SK-N-SH treated with all-trans-retinoic acid at 6 μM for 48 hours (cell line): ENCODE measurements around the gene BCL10.

Experiments
- ARNTL ChIP-seq: fragments of 450-650 bp; formaldehyde crosslinking; IDR thresholded peaks from 2 replicates; pipeline ENCODE4 v1.5.0; 2020; ENCODE audit warnings: low read depth, mild to moderate bottlenecking, moderate library complexity, borderline replicate concordance
- CSDC2 ChIP-seq: fragments of 250-450 bp; sonication (Bioruptor Pico); IDR thresholded peaks from 2 replicates; pipeline ENCODE4 v1.5.0; 2020; ENCODE audit warnings: mild to moderate bottlenecking, moderate library complexity
- OSR1 ChIP-seq: fragments of 250-450 bp; sonication (Bioruptor Pico); IDR thresholded peaks from 2 replicates; pipeline ENCODE4 v1.8.0; 2022; ENCODE audit warnings: moderate library complexity, mild to moderate bottlenecking, inconsistent platforms
- RARB ChIP-seq: fragments of 250-450 bp; sonication (Bioruptor Pico); IDR thresholded peaks from 2 replicates; pipeline ENCODE4 v1.8.0; 2021; ENCODE audit warnings: mild to moderate bottlenecking, moderate library complexity
- ZFP3 ChIP-seq: fragments of 250-450 bp; sonication (Bioruptor Pico); IDR thresholded peaks from 2 replicates; pipeline ENCODE4 v1.5.0; 2020; ENCODE audit warnings: mild to moderate bottlenecking, moderate library complexity
- ZNF70 ChIP-seq: fragments of 450-650 bp; formaldehyde crosslinking; IDR thresholded peaks from 2 replicates; pipeline ENCODE4 v1.5.0; 2020; ENCODE audit warnings: mild to moderate bottlenecking, moderate library complexity
- TF ChIP-seq, protein P1 (sequence below): fragments of 250-450 bp; sonication (Bioruptor Pico); IDR thresholded peaks from 2 replicates; pipeline ENCODE4 v1.5.0; 2020; ENCODE audit warnings: mild to moderate bottlenecking, moderate library complexity
- TF ChIP-seq, protein P2 (sequence below): fragments of 250-450 bp; sonication (Bioruptor Pico); IDR thresholded peaks from 2 replicates; pipeline ENCODE4 v1.8.0; 2020; ENCODE audit warnings: mild to moderate bottlenecking, moderate library complexity, borderline replicate concordance

- TF ChIP-seq ZFP3 = no peak
- no peak for TF ChIP-seq ARNTL (CRISPR knock-in tag)
- no peak for TF ChIP-seq CSDC2 (CRISPR knock-in tag)
- TF ChIP-seq, protein P1, sequence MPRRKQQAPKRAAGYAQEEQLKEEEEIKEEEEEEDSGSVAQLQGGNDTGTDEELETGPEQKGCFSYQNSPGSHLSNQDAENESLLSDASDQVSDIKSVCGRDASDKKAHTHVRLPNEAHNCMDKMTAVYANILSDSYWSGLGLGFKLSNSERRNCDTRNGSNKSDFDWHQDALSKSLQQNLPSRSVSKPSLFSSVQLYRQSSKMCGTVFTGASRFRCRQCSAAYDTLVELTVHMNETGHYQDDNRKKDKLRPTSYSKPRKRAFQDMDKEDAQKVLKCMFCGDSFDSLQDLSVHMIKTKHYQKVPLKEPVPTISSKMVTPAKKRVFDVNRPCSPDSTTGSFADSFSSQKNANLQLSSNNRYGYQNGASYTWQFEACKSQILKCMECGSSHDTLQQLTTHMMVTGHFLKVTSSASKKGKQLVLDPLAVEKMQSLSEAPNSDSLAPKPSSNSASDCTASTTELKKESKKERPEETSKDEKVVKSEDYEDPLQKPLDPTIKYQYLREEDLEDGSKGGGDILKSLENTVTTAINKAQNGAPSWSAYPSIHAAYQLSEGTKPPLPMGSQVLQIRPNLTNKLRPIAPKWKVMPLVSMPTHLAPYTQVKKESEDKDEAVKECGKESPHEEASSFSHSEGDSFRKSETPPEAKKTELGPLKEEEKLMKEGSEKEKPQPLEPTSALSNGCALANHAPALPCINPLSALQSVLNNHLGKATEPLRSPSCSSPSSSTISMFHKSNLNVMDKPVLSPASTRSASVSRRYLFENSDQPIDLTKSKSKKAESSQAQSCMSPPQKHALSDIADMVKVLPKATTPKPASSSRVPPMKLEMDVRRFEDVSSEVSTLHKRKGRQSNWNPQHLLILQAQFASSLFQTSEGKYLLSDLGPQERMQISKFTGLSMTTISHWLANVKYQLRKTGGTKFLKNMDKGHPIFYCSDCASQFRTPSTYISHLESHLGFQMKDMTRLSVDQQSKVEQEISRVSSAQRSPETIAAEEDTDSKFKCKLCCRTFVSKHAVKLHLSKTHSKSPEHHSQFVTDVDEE (CRISPR knock-in tag) = no peak
- no peak for TF ChIP-seq OSR1 (CRISPR knock-in tag)
- no peak for TF ChIP-seq RARB (CRISPR knock-in tag)
- no peak for TF ChIP-seq ZNF70 (CRISPR knock-in tag)
- TF ChIP-seq, protein P2, sequence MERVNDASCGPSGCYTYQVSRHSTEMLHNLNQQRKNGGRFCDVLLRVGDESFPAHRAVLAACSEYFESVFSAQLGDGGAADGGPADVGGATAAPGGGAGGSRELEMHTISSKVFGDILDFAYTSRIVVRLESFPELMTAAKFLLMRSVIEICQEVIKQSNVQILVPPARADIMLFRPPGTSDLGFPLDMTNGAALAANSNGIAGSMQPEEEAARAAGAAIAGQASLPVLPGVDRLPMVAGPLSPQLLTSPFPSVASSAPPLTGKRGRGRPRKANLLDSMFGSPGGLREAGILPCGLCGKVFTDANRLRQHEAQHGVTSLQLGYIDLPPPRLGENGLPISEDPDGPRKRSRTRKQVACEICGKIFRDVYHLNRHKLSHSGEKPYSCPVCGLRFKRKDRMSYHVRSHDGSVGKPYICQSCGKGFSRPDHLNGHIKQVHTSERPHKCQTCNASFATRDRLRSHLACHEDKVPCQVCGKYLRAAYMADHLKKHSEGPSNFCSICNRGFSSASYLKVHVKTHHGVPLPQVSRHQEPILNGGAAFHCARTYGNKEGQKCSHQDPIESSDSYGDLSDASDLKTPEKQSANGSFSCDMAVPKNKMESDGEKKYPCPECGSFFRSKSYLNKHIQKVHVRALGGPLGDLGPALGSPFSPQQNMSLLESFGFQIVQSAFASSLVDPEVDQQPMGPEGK (CRISPR knock-in tag) = no peak
Measured at GRCh38 chr1:85283475-85284199, 7.2 kb upstream of the BCL10 start.
